ENCODE measurements around the gene ASTN2.

DNA sequence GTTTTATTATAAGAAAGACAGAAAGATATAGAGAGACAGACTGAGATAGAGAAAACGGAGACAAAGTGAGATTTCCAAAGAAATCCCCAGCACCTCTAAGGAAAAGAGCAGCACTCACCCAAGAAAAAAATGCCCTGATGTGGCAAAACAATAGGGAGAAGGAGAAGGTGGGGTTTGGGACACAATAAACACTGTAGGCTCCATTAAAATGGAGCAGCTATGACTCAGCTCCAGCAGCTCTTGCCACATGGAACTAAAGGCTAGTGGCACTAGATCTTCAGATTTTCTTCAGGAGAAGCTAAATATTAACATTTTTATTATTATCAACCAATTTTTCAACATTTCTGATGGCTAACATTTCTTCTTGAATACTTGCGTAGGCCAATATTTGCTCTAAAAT lies 406.0 kb downstream of the ASTN2 start:
- no peak for TF ChIP-seq EZH2phosphoT487 (IDR thresholded peaks at IDR 0.05; ENCODE audit: borderline replicate concordance, low read length)
- TF ChIP-seq, protein P1, sequence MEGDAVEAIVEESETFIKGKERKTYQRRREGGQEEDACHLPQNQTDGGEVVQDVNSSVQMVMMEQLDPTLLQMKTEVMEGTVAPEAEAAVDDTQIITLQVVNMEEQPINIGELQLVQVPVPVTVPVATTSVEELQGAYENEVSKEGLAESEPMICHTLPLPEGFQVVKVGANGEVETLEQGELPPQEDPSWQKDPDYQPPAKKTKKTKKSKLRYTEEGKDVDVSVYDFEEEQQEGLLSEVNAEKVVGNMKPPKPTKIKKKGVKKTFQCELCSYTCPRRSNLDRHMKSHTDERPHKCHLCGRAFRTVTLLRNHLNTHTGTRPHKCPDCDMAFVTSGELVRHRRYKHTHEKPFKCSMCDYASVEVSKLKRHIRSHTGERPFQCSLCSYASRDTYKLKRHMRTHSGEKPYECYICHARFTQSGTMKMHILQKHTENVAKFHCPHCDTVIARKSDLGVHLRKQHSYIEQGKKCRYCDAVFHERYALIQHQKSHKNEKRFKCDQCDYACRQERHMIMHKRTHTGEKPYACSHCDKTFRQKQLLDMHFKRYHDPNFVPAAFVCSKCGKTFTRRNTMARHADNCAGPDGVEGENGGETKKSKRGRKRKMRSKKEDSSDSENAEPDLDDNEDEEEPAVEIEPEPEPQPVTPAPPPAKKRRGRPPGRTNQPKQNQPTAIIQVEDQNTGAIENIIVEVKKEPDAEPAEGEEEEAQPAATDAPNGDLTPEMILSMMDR (IDR thresholded peaks at IDR 0.05; ENCODE audit: low read depth, low read length, poor library complexity, severe bottlenecking): no peak

All from DOHH2 (cell line).